ENCODE measurements around the gene MAU2. TPM values are rescaled to one million over a fixed set of nuclear protein-coding genes. Genes with fewer than 3 reads are reported as not detected.
"Not testable (repeated sequence)": the region's sequence is repeated elsewhere in the genome, so short reads cannot be mapped to it uniquely, and the experiment has no call there.

MAU2 gene
- total and polyA plus RNA-seq, 2 of the 8 experiments (the other 6 are each of a cell fraction or from before 2014, with no cell fraction given), result 32.0 to 40.8 TPM

DNA sequence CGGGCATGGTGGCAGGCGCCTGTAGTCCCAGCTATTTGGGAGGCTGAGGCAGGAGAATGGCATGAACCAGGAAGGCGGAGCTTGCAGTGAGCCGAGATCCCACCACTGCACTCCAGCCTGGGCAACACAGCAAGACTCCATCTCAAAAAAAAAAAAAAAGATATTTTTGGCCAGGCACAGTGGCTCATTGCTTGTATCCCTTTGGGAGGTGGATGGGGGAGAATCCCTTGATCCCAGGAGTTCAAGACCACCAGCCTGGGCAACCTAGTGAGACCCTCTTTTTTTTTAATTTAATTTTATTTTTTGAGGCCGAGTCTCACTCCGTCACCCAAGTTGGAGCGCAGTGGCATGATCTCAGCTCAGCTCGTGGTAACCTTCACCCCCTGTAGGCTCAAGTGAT, 30.1 kb downstream of the MAU2 start:
- not testable (repeated sequence) for FAIRE-seq; H3K27me3 ChIP-seq (replicated peaks in 1 of 4; ENCODE audit: control insufficient read depth in 3 of 4, extremely low read depth in 1 of 4, insufficient read depth in 3 of 4, low read length in 3 of 4); H3K27ac ChIP-seq (ENCODE audit: low read depth, low read length); H3K14ac ChIP-seq (ENCODE audit: insufficient read length); H3K9ac ChIP-seq (replicated peaks in 1 of 4; ENCODE audit: extremely low read depth in 1 of 4, low read depth in 3 of 4, low read length in 3 of 4); H2AFZ ChIP-seq (ENCODE audit: low read length); H2AK5ac ChIP-seq (ENCODE audit: low read depth, low read length); H4K8ac ChIP-seq (ENCODE audit: extremely low read depth, insufficient read depth, low read length); H2BK12ac ChIP-seq (ENCODE audit: low read depth, low read length); H2BK15ac ChIP-seq (ENCODE audit: low read length); H3K4me3 ChIP-seq (ENCODE audit: extremely low read depth in 1 of 4, insufficient read depth in 2 of 4, low read depth in 3 of 4, low read length in 4 of 4); H3K4ac ChIP-seq (replicated peaks; ENCODE audit: insufficient read length, low read depth, low read length); H3K23me2 ChIP-seq (ENCODE audit: low read depth, low read length); H3K18ac ChIP-seq (ENCODE audit: extremely low read depth, low read length); H3K23ac ChIP-seq (ENCODE audit: insufficient read length); H4K91ac ChIP-seq (replicated peaks; ENCODE audit: insufficient read length, low read length); H4K5ac ChIP-seq (ENCODE audit: insufficient read length, low read depth, low read length); DNase-seq (ENCODE audit: low read depth in 1 of 2, low spot score in 2 of 2); H3K4me1 ChIP-seq (replicated peaks in 1 of 4; ENCODE audit: control insufficient read depth in 3 of 4, insufficient read depth in 4 of 4, low read length in 3 of 4); H2BK20ac ChIP-seq (ENCODE audit: low read length); H3K79me2 ChIP-seq (ENCODE audit: control insufficient read depth in 1 of 2, insufficient read depth in 2 of 2, low read length in 2 of 2); H2BK120ac ChIP-seq (replicated peaks; ENCODE audit: low read depth, low read length); H2BK5ac ChIP-seq (ENCODE audit: low read depth, low read length); H4K20me1 ChIP-seq (replicated peaks in 1 of 2; ENCODE audit: control insufficient read depth in 1 of 2, insufficient read depth in 2 of 2, low read length in 2 of 2); H3K4me2 ChIP-seq (ENCODE audit: insufficient read depth in 1 of 2, low read depth in 2 of 2, low read length in 2 of 2); H3K9me3 ChIP-seq (ENCODE audit: insufficient read depth in 2 of 2, low read depth in 1 of 2, low read length in 1 of 2); H3K79me1 ChIP-seq (ENCODE audit: low read depth, low read length); H3K56ac ChIP-seq (replicated peaks; ENCODE audit: insufficient read length, low read depth, low read length)
- POLR2A ChIA-PET (ENCODE audit: partially characterized antibody), result interaction anchor here (0.9 kb wide), 1 partner anchor 17 kb away, joined by 3 read pairs; no protein-coding TSS in a partner anchor
- CTCF ChIA-PET (ENCODE audit: partially characterized antibody), result interaction anchor here (5.1 kb wide), 1 partner anchor 9 kb away, joined by 24 read pairs; no protein-coding TSS in a partner anchor
- WGBS, 2 experiments (ENCODE audit: extremely low coverage in 1 of 2, insufficient coverage in 1 of 2, insufficient read length in 1 of 2, insufficient replicate concordance in 2 of 2, low coverage in 1 of 2, low lambda C conversion rate in 2 of 2, missing lambda C conversion rate in 1 of 2), result 97% methylated on average over 7 of the region's 8 CpGs; no CpG with 5 or more reads in 1 of the 2 experiments
- H3K36me3 ChIP-seq (ENCODE audit: control insufficient read depth in 2 of 4, insufficient read depth in 4 of 4, low read length in 3 of 4), result peaks cover 24 to 59% (median 42%) of the 10 kb centered on the region in 4 experiments
